Measurements from ENCODE around the gene NUP210L.
"Not testable (repeated sequence)": the region's sequence is repeated elsewhere in the genome, so short reads cannot be mapped to it uniquely, and the experiment has no call there.

Gene NUP210L

DNA sequence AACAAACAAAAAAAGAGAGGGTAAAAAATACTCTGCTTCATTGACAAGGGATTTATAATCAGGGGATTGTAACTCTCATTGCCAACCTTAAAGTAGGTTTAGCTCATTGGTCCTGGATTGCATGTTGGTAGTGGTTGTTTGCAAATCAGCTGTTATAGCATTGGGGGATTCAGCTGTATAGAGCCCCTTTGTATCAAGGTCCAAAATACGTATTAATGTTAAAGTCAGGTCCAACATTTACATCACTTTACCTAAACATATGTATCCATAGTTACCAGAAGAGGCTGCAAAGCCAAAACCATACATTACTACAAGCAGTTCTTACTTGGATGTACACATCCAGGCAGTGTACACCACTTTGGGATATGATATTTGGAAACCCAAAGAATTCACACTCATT is 134.9 kb downstream of the NUP210L start:
- TF ChIP-seq, protein P1, sequence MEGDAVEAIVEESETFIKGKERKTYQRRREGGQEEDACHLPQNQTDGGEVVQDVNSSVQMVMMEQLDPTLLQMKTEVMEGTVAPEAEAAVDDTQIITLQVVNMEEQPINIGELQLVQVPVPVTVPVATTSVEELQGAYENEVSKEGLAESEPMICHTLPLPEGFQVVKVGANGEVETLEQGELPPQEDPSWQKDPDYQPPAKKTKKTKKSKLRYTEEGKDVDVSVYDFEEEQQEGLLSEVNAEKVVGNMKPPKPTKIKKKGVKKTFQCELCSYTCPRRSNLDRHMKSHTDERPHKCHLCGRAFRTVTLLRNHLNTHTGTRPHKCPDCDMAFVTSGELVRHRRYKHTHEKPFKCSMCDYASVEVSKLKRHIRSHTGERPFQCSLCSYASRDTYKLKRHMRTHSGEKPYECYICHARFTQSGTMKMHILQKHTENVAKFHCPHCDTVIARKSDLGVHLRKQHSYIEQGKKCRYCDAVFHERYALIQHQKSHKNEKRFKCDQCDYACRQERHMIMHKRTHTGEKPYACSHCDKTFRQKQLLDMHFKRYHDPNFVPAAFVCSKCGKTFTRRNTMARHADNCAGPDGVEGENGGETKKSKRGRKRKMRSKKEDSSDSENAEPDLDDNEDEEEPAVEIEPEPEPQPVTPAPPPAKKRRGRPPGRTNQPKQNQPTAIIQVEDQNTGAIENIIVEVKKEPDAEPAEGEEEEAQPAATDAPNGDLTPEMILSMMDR (IDR thresholded peaks at IDR 0.05; ENCODE audit: insufficient read depth, low read depth, low read length, missing control alignments): no peak
- H3K4me3 ChIP-seq (ENCODE audit: low read depth, low read length): no peak overlapping the region
- no peak for DNase-seq (ENCODE audit: low read depth)

DNA sequence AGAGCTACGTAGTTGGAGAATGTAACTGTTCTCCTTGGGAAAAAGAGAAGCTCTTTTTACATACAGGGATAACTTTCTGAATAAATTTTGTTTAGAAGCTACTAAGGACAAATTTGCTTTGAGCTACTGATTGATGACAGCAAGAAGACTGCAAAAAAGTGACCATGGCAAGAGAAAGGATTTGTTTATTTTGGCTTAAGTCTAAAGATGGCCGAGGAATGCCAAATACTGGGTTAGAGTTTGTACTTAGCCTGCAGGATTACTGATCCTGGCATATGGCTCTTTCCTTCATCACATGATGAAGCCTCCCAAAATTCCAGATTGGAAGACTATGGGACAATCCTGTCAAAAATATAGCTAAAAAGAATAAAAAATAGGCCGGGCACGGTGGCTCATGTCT is 135.6 kb downstream of the NUP210L start:
- TF ChIP-seq, protein P1 (IDR thresholded peaks at IDR 0.05; ENCODE audit: insufficient read depth, low read depth, low read length, missing control alignments): no peak
- no peak for DNase-seq (ENCODE audit: low read depth)
- no peak overlapping the region for H3K4me3 ChIP-seq (ENCODE audit: low read depth, low read length)

DNA sequence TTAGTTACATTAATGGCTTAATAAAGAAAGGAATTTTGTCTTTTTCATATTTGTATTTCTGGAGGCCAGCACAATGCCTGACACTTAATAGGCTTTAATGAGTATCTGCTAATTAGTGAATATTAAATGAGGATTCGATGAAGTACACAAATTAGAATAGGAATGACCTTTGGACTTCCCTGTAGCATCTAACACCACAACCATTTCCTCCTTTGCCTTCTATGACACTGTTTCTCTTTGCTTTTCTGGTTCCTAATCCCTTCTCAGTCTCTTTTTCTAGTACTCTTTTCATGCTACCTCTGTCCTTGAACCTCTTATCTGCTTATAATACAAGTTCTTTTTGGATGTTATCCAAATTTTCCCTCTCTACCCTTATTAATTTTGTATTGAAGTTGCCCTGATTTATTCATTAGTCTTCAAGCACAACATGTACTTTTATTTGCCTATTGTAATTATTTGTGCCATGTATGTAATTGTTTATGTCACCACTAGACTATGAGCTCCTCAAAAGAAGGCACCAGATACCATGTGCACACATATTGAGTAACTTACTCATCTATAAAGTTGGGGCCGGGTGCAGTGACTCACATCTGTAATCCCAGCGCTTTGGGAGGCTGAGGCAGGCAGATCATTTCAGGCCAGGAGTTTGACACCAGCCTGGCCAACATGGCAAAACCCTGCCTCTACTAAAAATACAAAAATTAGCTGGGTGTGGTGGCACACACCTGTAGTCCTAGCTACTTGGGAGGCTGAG is 140.5 kb downstream of the NUP210L start:
- TF ChIP-seq, protein P1 (IDR thresholded peaks at IDR 0.05; ENCODE audit: insufficient read depth, low read depth, low read length, missing control alignments): no peak
- no peak for DNase-seq (ENCODE audit: low read depth)

DNA sequence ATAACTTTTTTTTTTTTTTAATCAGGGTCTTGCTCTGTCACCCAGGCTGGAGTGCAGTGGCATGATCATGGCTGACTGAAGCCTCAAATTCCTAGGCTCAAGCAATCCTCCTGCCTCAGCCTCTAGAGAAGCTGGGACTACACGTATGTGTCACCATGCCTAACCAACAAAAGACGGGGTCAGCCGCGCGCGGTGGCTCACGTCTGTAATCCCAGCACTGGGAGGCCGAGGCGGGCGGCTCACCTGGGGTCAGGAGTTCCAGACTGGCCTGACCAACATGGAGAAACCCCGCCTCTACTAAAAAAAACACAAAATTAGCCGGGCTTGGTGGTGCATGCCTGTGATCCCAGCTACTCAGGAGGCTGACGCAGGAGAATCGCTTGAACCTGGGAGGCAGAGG is 142.3 kb downstream of the NUP210L start:
- H3K4me3 ChIP-seq (ENCODE audit: low read depth, low read length); DNase-seq (ENCODE audit: low read depth): not testable (repeated sequence)

More for the DNA sequence above, 140.5 kb downstream of the NUP210L start:
- H3K4me3 ChIP-seq (ENCODE audit: low read depth, low read length): no peak overlapping the region

DNA sequence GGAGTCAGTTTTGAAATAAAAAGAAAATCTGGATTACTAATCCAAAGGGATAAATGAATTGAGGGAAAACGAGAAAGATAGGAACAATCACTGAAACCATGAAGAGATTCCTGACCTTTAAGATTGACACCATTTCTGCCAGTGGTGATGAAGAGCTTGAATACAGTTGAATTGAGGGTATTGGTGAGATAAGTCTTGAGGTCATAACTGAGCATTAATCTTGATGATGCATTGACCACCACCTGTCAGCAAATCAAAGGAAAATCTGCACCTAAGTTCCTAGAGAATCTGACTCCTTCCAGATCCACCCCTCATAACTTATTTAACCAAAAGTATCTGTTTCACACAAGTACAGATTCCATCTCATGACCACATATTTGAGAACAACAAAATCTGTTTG is 142.7 kb downstream of the NUP210L start:
- TF ChIP-seq, protein P1 (IDR thresholded peaks at IDR 0.05; ENCODE audit: insufficient read depth, low read depth, low read length, missing control alignments): no peak
- DNase-seq (ENCODE audit: low read depth): no peak
- no peak overlapping the region for H3K4me3 ChIP-seq (ENCODE audit: low read depth, low read length)

DNA sequence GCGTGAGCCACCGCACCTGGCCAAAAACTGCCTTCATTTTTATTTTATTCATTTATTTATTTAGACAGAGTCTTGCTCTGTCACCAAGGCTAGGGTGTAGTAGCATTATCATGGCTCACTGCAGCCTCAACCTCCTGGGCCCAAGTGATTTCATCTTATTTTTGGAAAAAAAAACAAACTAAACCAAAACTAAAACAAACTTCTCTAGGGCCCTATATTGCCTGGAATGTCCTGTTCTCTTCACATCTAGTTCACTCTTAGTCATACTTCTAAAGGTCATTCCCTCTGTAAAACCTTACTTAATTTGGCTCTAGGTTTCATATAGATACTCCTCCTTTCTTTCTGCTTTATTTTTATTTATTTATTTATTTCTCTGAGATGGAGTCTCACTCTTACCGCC is 148.7 kb downstream of the NUP210L start:
- no peak overlapping the region for H3K4me3 ChIP-seq (ENCODE audit: low read depth, low read length)
- TF ChIP-seq, protein P1 (IDR thresholded peaks at IDR 0.05; ENCODE audit: insufficient read depth, low read depth, low read length, missing control alignments): no peak
- no peak for DNase-seq (ENCODE audit: low read depth)

DNA sequence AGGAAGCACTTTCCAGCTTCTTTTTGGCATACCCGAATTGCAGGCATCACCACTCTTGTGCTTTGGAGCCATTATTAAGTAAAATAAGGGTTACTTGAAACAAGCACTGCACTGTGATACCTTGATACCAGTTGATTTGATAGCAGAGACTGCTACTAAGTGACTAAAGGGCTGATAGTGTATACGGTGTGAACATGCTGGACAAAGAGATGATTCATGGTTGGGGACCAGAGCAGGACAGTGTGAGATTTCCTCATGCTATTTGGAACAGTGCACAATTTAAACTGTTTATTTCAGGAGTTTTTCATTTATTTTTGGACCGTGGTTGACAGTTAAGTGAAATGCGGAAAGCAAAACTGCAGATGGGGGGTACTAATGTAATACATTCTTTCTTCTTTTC is 154.5 kb downstream of the NUP210L start:
- no peak for DNase-seq (ENCODE audit: low read depth)
- TF ChIP-seq, protein P1 (IDR thresholded peaks at IDR 0.05; ENCODE audit: insufficient read depth, low read depth, low read length, missing control alignments): no peak
- H3K4me3 ChIP-seq (ENCODE audit: low read depth, low read length): no peak overlapping the region

DNA sequence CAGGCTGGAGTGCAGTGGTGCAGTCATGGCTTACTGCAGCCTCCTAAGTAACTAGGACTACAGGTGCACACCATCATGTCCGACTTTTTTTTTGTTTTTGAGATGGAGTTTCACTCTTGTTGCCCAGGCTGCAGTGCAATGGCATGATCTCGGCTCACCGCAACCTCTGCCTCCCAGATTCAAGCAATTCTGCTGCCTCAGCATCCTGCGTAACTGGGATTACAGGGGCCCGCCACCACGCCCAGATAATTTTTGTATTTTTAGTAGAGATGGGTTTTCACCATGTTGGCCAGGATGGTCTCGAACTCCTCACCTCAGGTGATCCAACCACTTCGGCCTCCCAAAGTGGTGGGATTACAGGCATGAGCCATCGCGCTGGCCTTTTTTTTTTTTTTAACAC is 158.0 kb downstream of the NUP210L start:
- DNase-seq (ENCODE audit: low read depth): not testable (repeated sequence)

More for the DNA sequence above, 158.0 kb downstream of the NUP210L start:
- H3K4me3 ChIP-seq (ENCODE audit: low read depth, low read length): not testable (repeated sequence)
